NCI-H128 (cell line): ENCODE data around the gene CD2.

ENCODE experiments used
- DNase-seq: peaks from one replicate; lab custom pipeline; 2025; ENCODE audit not compliant: unreplicated experiment; lab: John Stamatoyannopoulos, UW

CD2 gene

DNA sequence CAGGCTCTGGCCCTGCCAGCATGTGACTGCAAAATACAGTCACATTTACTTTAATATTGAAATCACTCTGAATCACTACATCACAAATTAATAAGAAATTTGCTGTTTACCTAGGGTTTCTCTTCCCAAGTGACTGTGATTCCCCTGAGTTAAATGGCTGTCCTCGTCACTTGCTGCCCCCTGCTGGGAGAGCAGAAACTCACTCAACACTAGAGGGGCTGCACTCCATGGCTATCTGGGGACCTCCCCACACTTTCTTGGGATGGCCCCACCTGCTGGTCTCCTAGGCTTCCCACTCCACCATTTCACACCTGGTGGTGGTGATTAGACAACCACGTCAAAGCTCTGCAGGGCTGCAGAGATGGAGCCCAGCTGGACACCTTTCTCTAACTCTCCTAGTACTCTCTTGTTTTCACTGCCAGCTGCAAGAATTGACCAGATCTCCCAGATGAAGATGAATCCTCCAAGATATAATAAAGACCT is 63.4 kb downstream of the CD2 start:
- no peak for DNase-seq
